GM19397 (cell line): ENCODE results near the gene NDUFAF7.
A peak's percentile ranks its signal among the peaks of the same experiment; 100 is the strongest.
"Not testable (repeated sequence)": the region's sequence is repeated elsewhere in the genome, so short reads cannot be mapped to it uniquely, and the experiment has no call there.

ENCODE experiments used
- ATAC-seq: cut with Tn5 transposase; IDR thresholded peaks from one replicate; pipeline ENCODE4 v1.9.1; 2021; ENCODE audit warnings: mild to moderate bottlenecking, moderate library complexity; ENCODE audit not compliant: unreplicated experiment

Gene NDUFAF7

GRCh38 chr2:37231241-37232130, at the start of gene NDUFAF7, which contains the start of gene CEBPZ:
NDUFAF7 (plus strand) TSS chr2:37231658; CDS start chr2:37231706, 48 bp downstream.
CEBPZ (minus strand) TSS chr2:37231596; CDS start chr2:37231567, 29 bp downstream.
- ATAC-seq, result peak; percentile 94

- ATAC-seq, result no peak
These were observed 49.5 kb upstream of the NDUFAF7 start for GRCh38 chr2:37181726-37182684.

- no peak for ATAC-seq
These were observed 42.9 kb upstream of the NDUFAF7 start, which contains the start of gene SULT6B1 for GRCh38 chr2:37188570-37188969. SULT6B1 (minus strand) TSS chr2:37188670; CDS start chr2:37188640, 30 bp downstream.

- no peak for ATAC-seq
These were observed 41.9 kb upstream of the NDUFAF7 start for GRCh38 chr2:37189452-37190153.

GRCh38 chr2:37190290-37190689, 41.2 kb upstream of the NDUFAF7 start:
- no peak for ATAC-seq

GRCh38 chr2:37191253-37191652, 40.2 kb upstream of the NDUFAF7 start:
- ATAC-seq, result no peak

- ATAC-seq, result no peak
These were observed 39.7 kb upstream of the NDUFAF7 start for GRCh38 chr2:37191747-37192146.

GRCh38 chr2:37192551-37192950, 38.9 kb upstream of the NDUFAF7 start:
- no peak for ATAC-seq

GRCh38 chr2:37195862-37196319, 35.6 kb upstream of the NDUFAF7 start:
- not testable (repeated sequence) for ATAC-seq

- peak; percentile 79 for ATAC-seq
These were observed 34.9 kb upstream of the NDUFAF7 start, which contains the start of gene CEBPZOS for GRCh38 chr2:37196320-37197195. CEBPZOS (plus strand) TSS chr2:37196496; CDS start chr2:37199705, 3,209 bp downstream.

- no peak for ATAC-seq
These were observed 32.8 kb upstream of the NDUFAF7 start for GRCh38 chr2:37198681-37199065.

- ATAC-seq, result no peak
These were observed 30.2 kb upstream of the NDUFAF7 start for GRCh38 chr2:37201208-37201607.

- no peak for ATAC-seq
These were observed 29.7 kb upstream of the NDUFAF7 start for GRCh38 chr2:37201766-37202165.

- no peak for ATAC-seq
These were observed 27.8 kb upstream of the NDUFAF7 start for GRCh38 chr2:37203708-37204107.

GRCh38 chr2:37205071-37205661, 26.3 kb upstream of the NDUFAF7 start:
- ATAC-seq, result not testable (repeated sequence)

- no peak for ATAC-seq
These were observed 25.6 kb upstream of the NDUFAF7 start for GRCh38 chr2:37205689-37206341.

- ATAC-seq, result not testable (repeated sequence)
These were observed 24.7 kb upstream of the NDUFAF7 start for GRCh38 chr2:37206760-37207159.

GRCh38 chr2:37211212-37211611, 20.2 kb upstream of the NDUFAF7 start:
- ATAC-seq, result no peak
